ENCODE results near the gene PCGF1. TPM values are rescaled to one million over a fixed set of nuclear protein-coding genes. Genes with fewer than 3 reads are reported as not detected.
"Not testable (repeated sequence)": the region's sequence is repeated elsewhere in the genome, so short reads cannot be mapped to it uniquely, and the experiment has no call there.

The PCGF1 gene
- total and polyA plus RNA-seq, 7 donors = 14.3 to 60.3 (median 25.6) TPM

GRCh38 chr2:74486141-74486540 lies 21.4 kb downstream of the PCGF1 start:
- intact Hi-C loops (cut with DNase I) = no loop called here
- Histone ChIP-seq H3K9me3 (no peaks in the 10 kb centered on the region), H3K4me1 (peaks cover 16% of the 10 kb centered on the region), H3K4me3 (no peak overlapping the region), H3K27me3 (ENCODE audit: insufficient read depth in 3 of 3, low read length in 2 of 3) (no peaks in the 10 kb centered on the region), H3K27ac (no peak overlapping the region), H3K36me3 (ENCODE audit: insufficient read depth in 1 of 2, low read depth in 1 of 2) (peaks cover 4 to 57% of the 10 kb centered on the region in 2 donors)
- no peak for TF ChIP-seq CTCF (IDR thresholded peaks at IDR 0.05)
- 90 to 93% (median 92%) methylated on average over 2 of the region's 2 CpGs for WGBS, 3 donors
- ATAC-seq (no peak), DNase-seq (no peak)

GRCh38 chr2:74483675-74484164 lies 23.8 kb downstream of the PCGF1 start:
- peak overlapping the region; percentile 98 for H3K4me3 ChIP-seq
- WGBS, 3 donors = 71 to 77% (median 75%) methylated on average over 19 of the region's 19 CpGs
- H3K4me1 ChIP-seq = peaks cover 22% of the 10 kb centered on the region
- H3K9me3 ChIP-seq; H3K27me3 ChIP-seq (ENCODE audit: insufficient read depth in 3 of 3, low read length in 2 of 3); ATAC-seq; DNase-seq; H3K27ac ChIP-seq: not testable (repeated sequence)
- H3K36me3 ChIP-seq (ENCODE audit: insufficient read depth in 1 of 2, low read depth in 1 of 2) = peaks cover 2 to 60% of the 10 kb centered on the region in 2 donors
- intact Hi-C loops (cut with DNase I) = loop anchor here (1.0 to 5.0 kb wide), 5 partner anchors 28 to 105 kb away; partner anchors contain the start of genes AUP1 (in 2 of the 2), HTRA2 (in 2 of the 2) and INO80B (in 2 of the 2)

GRCh38 chr2:74482801-74483674 lies 24.5 kb downstream of the PCGF1 start, which contains the start of the genes CCDC142 and TTC31:
Gene CCDC142 (minus strand): TSS chr2:74482998. CDS start chr2:74482837, 161 bp downstream.
Gene TTC31 (plus strand): TSS chr2:74483081. CDS start chr2:74483096, 15 bp downstream.
- DNase-seq (peak; percentile 95 to 97), ATAC-seq (peak; percentile 98 to 99 (median 99))
- intact Hi-C loops (cut with DNase I) = loop anchor here (1.0 to 5.0 kb wide), 5 partner anchors 28 to 105 kb away; partner anchors contain the start of genes AUP1 (in 2 of the 2), HTRA2 (in 2 of the 2) and INO80B (in 2 of the 2)
- Histone ChIP-seq H3K36me3 (ENCODE audit: insufficient read depth in 1 of 2, low read depth in 1 of 2) (peaks cover 2 to 59% of the 10 kb centered on the region in 2 donors), H3K27me3 (ENCODE audit: insufficient read depth in 3 of 3, low read length in 2 of 3) (no peaks in the 10 kb centered on the region), H3K4me3 (peak within 1 kb of the TSS; percentile 98), H3K4me1 (peaks cover 22% of the 10 kb centered on the region), H3K9me3 (no peaks in the 10 kb centered on the region), H3K27ac (peak within 1 kb of the TSS; percentile 91)
- 0 to 1% (median 0%) methylated on average over 45 to 50 of the region's 50 CpGs for WGBS, 3 donors
- peak; percentile 79 for TF ChIP-seq CTCF (IDR thresholded peaks at IDR 0.05)

GRCh38 chr2:74481961-74482800 lies 25.3 kb downstream of the PCGF1 start:
- intact Hi-C loops (cut with DNase I) = loop anchor here (2.0 to 5.0 kb wide), 3 partner anchors 27 to 105 kb away; partner anchors contain the start of genes AUP1 (in 2 of the 2), HTRA2 (in 2 of the 2) and INO80B (in 1 of the 2)
- Histone ChIP-seq H3K27me3 (ENCODE audit: insufficient read depth in 3 of 3, low read length in 2 of 3) (no peaks in the 10 kb centered on the region), H3K4me1 (peaks cover 22% of the 10 kb centered on the region), H3K36me3 (ENCODE audit: insufficient read depth in 1 of 2, low read depth in 1 of 2) (peaks cover 2 to 56% of the 10 kb centered on the region in 2 donors), H3K27ac (peak overlapping the region; percentile 91), H3K9me3 (no peaks in the 10 kb centered on the region), H3K4me3 (peak overlapping the region; percentile 98)
- peak in 1 of 2 donors; percentile 83 for DNase-seq
- 1 to 2% (median 1%) methylated on average over 59 to 80 of the region's 80 CpGs for WGBS, 3 donors
- ATAC-seq = peak; percentile 46 to 69 (median 55)
- no peak for TF ChIP-seq CTCF (IDR thresholded peaks at IDR 0.05)

Data from psoas muscle (tissue), 8 donors.